PC-9 (cell line): Measurements from ENCODE around the gene GMNN.

Source experiments
- CTCF ChIP-seq: fragments of 200-600 bp; sonication (generic); conservative IDR thresholded peaks from 2 replicates; pipeline ENCODE4 v1.6.1; 2017; ENCODE audit warnings: mixed run types, antibody characterized with exemption, mild to moderate bottlenecking, moderate library complexity
- EZH2 ChIP-seq: fragments of 200-600 bp; sonication (generic); IDR thresholded peaks from 2 replicates; pipeline ENCODE4 v1.8.0; 2017; ENCODE audit warnings: antibody characterized with exemption, low read depth

- TF ChIP-seq CTCF (no peak), EZH2 (no peak)
Measured at GRCh38 chr6:24743944-24744335, 30.8 kb upstream of the GMNN start.
